Stimulated activated CD8-positive, alpha-beta memory T cell treated with anti-CD3 and anti-CD28 coated beads, Interleukin-2, amount 100 ng/mL, for 48 hours (primary cell): ENCODE data around the gene PRDM16.

Experiments
- DNase-seq, 2 donors: peaks; one replicate each; pipeline ENCODE4 v3.0.0-alpha.2; 2020; ENCODE audit warnings: low read depth in 2 of 2

PRDM16 gene

DNA sequence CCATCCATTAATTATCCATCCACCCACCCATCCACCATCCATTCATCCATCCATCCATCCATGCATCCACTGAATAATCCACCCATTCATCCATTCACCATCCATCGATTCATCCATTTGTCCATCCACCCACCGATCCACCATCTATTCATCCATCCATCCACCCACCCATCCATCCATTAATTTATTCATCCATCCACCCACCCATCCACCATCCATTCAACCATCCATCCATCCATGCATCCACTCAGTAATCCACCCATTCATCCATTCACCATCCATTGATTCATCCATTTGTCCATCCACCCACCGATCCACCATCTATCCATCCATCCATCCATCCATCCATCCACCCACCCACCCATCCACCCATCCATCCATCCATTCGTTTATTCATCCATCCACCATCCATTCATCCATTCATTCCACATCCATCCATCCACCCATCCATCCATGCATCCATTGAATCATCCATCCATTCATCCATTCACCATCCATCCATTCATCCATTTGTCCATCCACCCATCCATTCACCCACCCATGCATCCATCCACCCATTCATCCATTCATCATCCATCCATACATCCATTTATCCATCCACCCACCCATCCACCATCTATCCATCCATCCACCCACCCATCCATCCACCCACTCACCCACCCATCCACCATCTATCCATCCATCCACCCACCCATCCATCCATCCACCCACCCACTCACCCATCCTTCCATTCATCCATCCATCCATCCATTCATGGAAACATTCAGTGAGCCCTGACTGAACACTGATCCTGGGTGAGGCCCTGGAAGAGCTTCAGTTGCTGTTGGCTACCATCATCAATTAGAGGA lies 302.1 kb downstream of the PRDM16 start:
- DNase-seq: no peak

DNA sequence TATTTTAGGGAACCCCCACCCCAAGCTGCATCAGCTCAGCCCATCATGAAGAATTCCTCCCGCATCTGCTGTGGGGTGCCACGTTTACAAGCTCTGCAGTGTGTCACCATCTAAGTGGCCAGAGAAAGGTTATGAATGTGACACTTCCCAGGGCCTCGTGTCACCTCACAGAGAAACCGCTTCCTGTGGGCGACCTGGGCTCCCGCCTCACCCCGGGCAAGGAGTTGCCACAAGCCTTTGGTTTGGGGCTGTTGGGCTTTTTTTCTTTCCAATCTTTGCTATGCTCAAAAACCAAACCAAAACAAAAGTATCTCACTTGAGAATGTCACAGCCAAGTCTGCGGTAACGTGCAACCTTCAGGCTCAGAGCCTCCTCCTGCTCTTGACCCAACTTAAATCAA lies 303.3 kb downstream of the PRDM16 start:
- peak; percentile 9 to 25 for DNase-seq

DNA sequence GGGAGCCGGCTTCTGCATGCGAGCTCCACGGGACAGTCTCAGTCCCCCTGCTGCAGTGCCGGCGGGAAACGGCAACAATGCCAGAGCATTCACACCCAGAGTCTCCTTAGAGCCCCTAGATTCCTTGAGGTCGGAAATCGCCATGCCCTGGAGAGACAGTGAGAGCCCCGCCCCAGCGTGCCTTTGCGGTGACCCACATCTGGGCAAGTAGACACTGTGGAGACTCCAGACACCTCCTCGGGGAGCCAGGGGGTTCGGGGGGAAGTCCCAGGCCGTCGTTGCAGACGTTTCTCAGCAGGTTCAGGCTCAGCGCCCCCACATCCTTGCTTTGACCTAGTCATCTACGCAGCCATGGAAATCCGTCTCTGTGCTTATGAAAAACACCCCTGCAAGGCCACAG lies 304.2 kb downstream of the PRDM16 start:
- no peak for DNase-seq

- no peak for DNase-seq
These were observed 304.9 kb downstream of the PRDM16 start for GRCh38 chr1:3373700-3374405.

DNA sequence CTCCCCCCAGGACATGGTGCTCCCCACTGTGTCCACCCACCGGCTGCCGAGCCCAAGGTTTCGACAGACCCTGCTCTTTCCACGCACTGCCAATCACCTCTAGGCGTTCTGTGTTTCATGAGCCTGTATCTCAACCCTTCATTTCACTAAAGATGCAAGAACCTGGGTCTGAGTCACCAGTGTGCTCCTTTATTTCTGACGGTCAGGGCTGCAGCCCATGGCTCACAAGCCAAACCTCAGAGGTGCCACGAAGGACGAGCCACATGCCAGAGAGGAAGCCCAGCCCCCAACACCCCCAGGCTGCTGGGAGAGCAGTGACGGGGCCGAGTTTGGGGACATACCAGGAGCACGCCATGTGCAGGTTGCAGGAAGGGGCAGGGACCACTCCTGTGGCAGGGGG lies 306.2 kb downstream of the PRDM16 start:
- DNase-seq: no peak

GRCh38 chr1:3377166-3377565 lies 308.2 kb downstream of the PRDM16 start:
- DNase-seq: no peak

- no peak for DNase-seq
These were observed 308.7 kb downstream of the PRDM16 start for GRCh38 chr1:3377604-3378279.

DNA sequence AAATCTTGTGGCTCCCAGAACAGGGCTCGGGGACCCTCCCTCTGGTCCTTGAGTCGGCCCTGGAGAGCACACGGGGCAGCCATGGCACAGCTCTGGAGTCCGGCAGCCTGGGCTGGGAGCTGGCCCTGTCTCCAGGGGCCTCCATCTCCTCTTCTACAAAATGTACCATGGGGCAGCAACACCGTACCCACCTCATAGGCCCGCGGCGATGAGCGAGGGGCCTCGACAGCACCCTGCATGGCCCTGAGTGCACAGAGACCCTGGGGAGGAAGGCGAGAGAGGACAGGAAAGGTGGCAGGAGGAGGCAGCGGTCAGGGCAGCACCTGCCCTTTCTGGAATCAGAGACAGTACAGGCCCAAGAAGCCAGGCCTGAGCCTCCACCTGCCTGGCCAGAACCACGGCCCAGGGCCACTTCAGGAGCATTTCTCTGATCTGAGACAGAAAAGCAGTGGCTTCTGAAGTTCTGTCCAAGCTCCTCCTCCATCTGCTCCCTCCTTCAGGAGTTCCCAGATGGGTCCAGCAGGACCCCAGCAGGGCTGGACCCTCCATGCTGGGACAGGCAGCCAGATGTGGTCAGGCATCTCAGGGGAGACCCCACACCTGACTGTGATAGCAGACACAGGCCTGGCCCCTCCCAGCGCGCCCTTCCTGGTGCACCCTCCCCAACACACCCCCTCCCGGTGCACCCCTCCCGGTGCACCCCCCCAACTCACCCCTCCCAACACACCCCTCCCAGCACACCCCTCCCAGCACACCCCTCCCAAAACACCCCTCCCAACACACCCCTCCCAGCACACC lies 309.6 kb downstream of the PRDM16 start:
- DNase-seq: no peak

DNA sequence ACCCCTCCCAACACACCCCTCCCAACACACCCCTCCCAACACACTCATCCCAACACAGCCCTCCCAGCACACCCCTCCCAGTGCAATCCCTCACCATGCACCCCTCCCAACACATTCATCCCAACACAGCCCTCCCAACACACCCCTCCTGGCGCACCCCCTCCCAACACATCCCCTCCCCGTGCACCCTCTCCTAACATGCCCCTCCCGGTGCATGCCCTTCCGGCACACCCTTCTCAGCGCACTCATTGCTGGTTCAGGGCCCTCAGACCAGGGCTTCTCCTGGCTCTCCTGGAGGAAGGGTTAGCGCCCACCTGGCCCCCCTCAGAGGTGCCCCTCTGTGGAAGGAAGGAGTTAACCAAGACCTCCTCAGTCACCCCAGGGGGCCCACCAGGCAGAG lies 310.9 kb downstream of the PRDM16 start:
- no peak for DNase-seq

DNA sequence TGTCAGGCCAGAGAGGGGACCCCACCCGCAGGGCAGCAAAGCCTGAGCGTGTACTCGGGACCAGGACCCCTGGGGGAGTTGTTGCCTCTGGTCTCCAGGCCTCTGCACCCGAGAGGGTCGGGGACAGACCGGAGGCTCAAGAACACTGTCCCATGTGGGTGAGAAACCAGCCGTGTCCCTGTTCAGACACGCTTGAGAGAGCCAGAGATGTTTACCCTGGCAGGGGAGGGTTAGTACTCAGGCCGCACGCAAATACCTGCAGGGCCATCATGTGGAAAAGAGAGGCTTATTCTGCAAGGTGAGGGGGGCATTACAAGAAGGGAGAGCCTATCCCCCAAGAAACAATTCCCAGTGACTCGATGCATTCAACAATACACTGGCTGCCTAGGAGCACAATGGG lies 311.5 kb downstream of the PRDM16 start:
- DNase-seq: no peak

GRCh38 chr1:3381901-3382300 lies 312.9 kb downstream of the PRDM16 start:
- no peak for DNase-seq

GRCh38 chr1:3382326-3383057 lies 313.5 kb downstream of the PRDM16 start:
- no peak for DNase-seq

GRCh38 chr1:3383679-3384078 lies 314.7 kb downstream of the PRDM16 start:
- DNase-seq: no peak

DNA sequence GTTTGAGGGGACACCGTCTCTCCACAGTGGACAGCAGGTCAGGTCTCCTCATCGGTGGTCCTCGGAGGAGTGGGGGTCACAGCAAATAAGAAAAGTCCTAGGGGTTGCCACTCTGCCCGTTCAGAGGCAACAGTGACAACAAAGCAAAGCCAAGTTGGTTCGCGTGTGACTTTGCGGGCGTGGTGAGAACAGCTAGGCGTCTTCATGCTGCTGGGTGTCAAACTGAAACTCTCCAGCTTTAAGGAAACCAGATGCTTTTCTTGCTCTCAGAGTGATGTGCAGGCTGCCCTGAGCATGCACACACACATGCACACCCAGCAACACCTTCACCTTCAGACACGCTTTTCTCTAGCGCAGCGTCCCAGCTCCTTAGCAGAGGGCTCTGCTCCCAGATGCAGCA lies 315.4 kb downstream of the PRDM16 start:
- DNase-seq: no peak

GRCh38 chr1:3386205-3387002 lies 317.4 kb downstream of the PRDM16 start:
- DNase-seq: no peak

DNA sequence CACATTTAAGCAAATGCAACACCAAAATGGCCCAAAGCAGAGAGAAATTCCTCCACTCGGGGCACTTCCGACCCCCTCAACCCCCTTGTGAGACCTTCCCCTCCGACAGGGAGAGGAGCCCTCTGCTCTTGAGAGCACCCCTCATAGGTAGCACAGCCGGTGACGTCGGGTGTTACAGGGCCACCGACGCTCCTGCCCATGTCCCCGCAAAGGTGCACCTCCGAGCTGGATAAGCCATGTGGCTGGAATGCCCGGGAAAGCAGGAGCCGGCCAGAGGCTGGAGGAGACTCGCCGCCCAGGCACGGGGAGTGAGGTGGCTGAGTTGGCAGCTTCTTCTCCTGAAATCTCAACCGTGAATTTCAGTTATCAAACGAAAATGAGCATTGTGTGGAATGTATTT lies 318.4 kb downstream of the PRDM16 start:
- DNase-seq: no peak

GRCh38 chr1:3389093-3389833 lies 320.3 kb downstream of the PRDM16 start:
- no peak for DNase-seq

DNA sequence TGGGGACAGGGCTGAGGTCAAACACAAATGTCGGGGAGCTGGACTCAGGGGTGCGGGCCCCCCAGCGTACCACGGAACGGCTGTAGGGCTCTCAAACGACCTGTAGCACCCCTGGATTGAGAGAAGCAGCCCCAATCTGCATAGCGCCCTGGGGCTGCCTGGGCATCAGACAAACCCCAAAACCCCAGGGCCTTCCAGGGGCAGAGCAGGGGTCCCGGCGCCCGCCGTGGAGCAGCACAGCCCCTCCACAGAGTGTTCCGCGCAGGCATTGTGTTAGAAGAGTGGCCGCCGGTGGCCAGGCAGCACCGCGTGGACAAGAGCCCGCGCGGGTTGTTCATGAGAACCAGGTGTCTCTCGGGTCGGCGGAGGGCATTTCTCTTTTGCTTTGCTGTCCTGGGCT lies 321.3 kb downstream of the PRDM16 start:
- DNase-seq: no peak

DNA sequence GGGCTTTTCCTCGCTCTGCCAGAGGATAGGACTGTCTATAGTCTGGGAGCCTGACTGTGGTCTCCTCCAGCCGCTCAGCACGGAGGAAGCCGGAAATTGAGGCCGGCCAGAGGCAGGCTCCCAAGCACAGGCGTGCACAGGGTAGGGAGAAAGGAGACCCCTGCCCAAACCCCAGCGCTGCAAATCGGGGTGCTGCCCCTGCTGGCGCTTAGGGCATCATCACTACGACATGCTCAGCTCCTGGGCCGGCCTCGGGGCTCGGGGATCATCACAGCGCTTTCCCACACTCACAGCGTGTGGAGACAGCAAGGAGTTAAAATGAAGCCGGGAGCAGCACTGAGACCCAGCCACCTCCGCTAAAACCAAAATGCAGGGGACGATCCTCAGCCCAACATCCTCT lies 322.7 kb downstream of the PRDM16 start:
- DNase-seq: no peak
